A549 (cell line): Measurements from ENCODE around the gene KDM4B. TPM values are rescaled to one million over a fixed set of nuclear protein-coding genes. Genes with fewer than 3 reads are reported as not detected.

Experiments
- ATAC-seq, 2 experiments: fragments of 200-7000 bp in 1 of 2; fragments of >200 bp in 1 of 2; cut with Nextera tagmentation in 1 of 2; cut with Tn5 transposase in 1 of 2; 3 replicates each; pipeline versions ENCODE4 v1.8.0 to v1.9.1; 2018 to 2020; ENCODE audit warnings: mild to moderate bottlenecking in 1 of 2, moderate library complexity in 1 of 2
- CTCF ChIA-PET: fragments of 300-600 bp; sonication (Branson Sonifier 250); formaldehyde crosslinking; extraction: SDS; loops from one replicate; lab custom pipeline; 2021; ENCODE audit warnings: antibody characterized with exemption, inconsistent platforms; lab: Yijun Ruan, JAX
- POLR2A ChIA-PET: fragments of 350-600 bp; formaldehyde crosslinking; extraction: SDS; loops from one replicate; lab custom pipeline; 2021; ENCODE audit warnings: antibody characterized with exemption, inconsistent platforms; lab: Yijun Ruan, JAX
- DNase-seq, 2 experiments: peaks; one replicate each; pipeline versions ENCODE4 v3.0.0 to v3.0.0-alpha.2; 2011 to 2016; ENCODE audit warnings: low read depth in 1 of 2, low spot score in 1 of 2
- FAIRE-seq: peaks from 2 replicates; lab custom pipeline; 2011; peaks lifted over from hg19 to GRCh38; lab: Jason Lieb, UNC
- H3K27ac ChIP-seq, 2 experiments: fragments of >200 bp; sonication (Bioruptor Twin); formaldehyde crosslinking; 3 replicates each; pipeline ENCODE4 v1.5.1; 2016 to 2017
- H3K4me1 ChIP-seq: fragments of >200 bp; sonication (Bioruptor Twin); formaldehyde crosslinking; 3 replicates; pipeline ENCODE4 v1.6.1; 2016
- H3K4me2 ChIP-seq: fragments of >200 bp; sonication (Bioruptor Twin); formaldehyde crosslinking; 3 replicates; pipeline ENCODE4 v1.6.1; 2016
- H3K4me3 ChIP-seq: fragments of >200 bp; sonication (Bioruptor Twin); formaldehyde crosslinking; 3 replicates; pipeline ENCODE4 v1.5.1; 2016
- H3K9me3 ChIP-seq: fragments of >200 bp; sonication (Bioruptor Twin); formaldehyde crosslinking; 3 replicates; pipeline ENCODE4 v1.6.1; 2016
- BCL3 ChIP-seq: fragments of >200 bp; sonication (Bioruptor Twin); formaldehyde crosslinking; IDR thresholded peaks from 3 replicates; pipeline ENCODE4 v1.6.1; 2016
- CHD2 ChIP-seq: fragments of 150-350 bp; IDR thresholded peaks from 2 replicates; pipeline ENCODE4 v1.6.1; 2014; ENCODE audit warnings: low read length; ENCODE audit not compliant: partially characterized antibody
- EHMT2 ChIP-seq: fragments of 200-600 bp; sonication (generic); IDR thresholded peaks from 2 replicates; pipeline ENCODE4 v1.6.1; 2016; ENCODE audit warnings: antibody characterized with exemption, low read depth, mild to moderate bottlenecking, moderate library complexity
- ELK1 ChIP-seq: fragments of 150-350 bp; IDR thresholded peaks from 2 replicates; pipeline ENCODE4 v1.6.1; 2014; ENCODE audit warnings: low read depth, mild to moderate bottlenecking, low read length
- EP300 ChIP-seq, 2 experiments: fragments of >200 bp; sonication (Bioruptor Twin); formaldehyde crosslinking; IDR thresholded peaks; 2 replicates in 1 of 2; 3 replicates in 1 of 2; pipeline ENCODE4 v1.6.1; 2016 to 2017
- NPAS2 ChIP-seq: fragments of 250-450 bp; sonication (Bioruptor Pico); IDR thresholded peaks from 2 replicates; pipeline ENCODE4 v1.8.0; 2022; ENCODE audit warnings: mild to moderate bottlenecking, moderate library complexity, borderline replicate concordance
- NR3C1 ChIP-seq: fragments of >200 bp; sonication (Bioruptor Twin); formaldehyde crosslinking; IDR thresholded peaks from 3 replicates; pipeline ENCODE4 v1.6.1; 2017
- PHF8 ChIP-seq: fragments of 200-600 bp; sonication (generic); IDR thresholded peaks from 2 replicates; pipeline ENCODE4 v1.6.1; 2016; ENCODE audit warnings: low read depth, mild to moderate bottlenecking, antibody characterized with exemption, moderate library complexity, borderline replicate concordance
- RCOR1 ChIP-seq: fragments of 150-350 bp; IDR thresholded peaks from 2 replicates; pipeline ENCODE4 v1.6.1; 2014; ENCODE audit warnings: antibody characterized with exemption, low read length, low read depth
- REST ChIP-seq: fragments of 200-600 bp; sonication (generic); IDR thresholded peaks from 2 replicates; pipeline ENCODE4 v1.6.1; 2016; ENCODE audit warnings: antibody characterized with exemption, mild to moderate bottlenecking, moderate library complexity
- RFX5 ChIP-seq: fragments of 450-650 bp; IDR thresholded peaks from 2 replicates; pipeline ENCODE4 v1.7.1; 2014; ENCODE audit warnings: antibody characterized with exemption, mild to moderate bottlenecking, moderate library complexity
- USF2 ChIP-seq: fragments of 450-650 bp; IDR thresholded peaks from 2 replicates; pipeline ENCODE4 v1.6.1; 2014; ENCODE audit warnings: antibody characterized with exemption
- ZC3H11A ChIP-seq: fragments of 450-650 bp; IDR thresholded peaks from 2 replicates; pipeline ENCODE4 v1.6.1; 2014; ENCODE audit warnings: antibody characterized with exemption, mild to moderate bottlenecking
- WGBS: methylation state at CpG from one replicate; pipeline ENCODE4 v1.1.6; 2017; ENCODE audit errors: missing lambda C conversion rate; 5-methylcytosine and 5-hydroxymethylcytosine counted together
- polyA plus RNA-seq, 4 experiments: library from polyadenylated mRNA; depleted of rRNA in 3 of 4; stranded (reverse); fragments of >200 nt; fragmentation: RNase III in 1 of 4; extraction: RNeasy Plus Mini Kit Qiagen cat#74134 plus additional on column Dnase treatment in 1 of 4; gene quantifications; 2 replicates in 3 of 4; 3 replicates in 1 of 4; pipeline ENCODE4 v1.2.3, GENCODE V29; 2011 to 2017

The KDM4B gene
- polyA plus RNA-seq, 2 of the 4 experiments (the other 2 are of a cell fraction): 3.0 to 4.6 TPM

GRCh38 chr19:5150902-5151741 is 182.2 kb downstream of the KDM4B start:
- no peaks in the 10 kb centered on the region for H3K9me3 ChIP-seq
- no peak overlapping the region for H3K4me3 ChIP-seq
- no peak overlapping the region for H3K27ac ChIP-seq
- TF ChIP-seq REST (no peak), BCL3 (no peak), NPAS2 (CRISPR knock-in tag) (no peak), USF2 (no peak)
- no peak; a peak in 1 of 6 replicates for ATAC-seq
- H3K4me1 ChIP-seq: no peaks in the 10 kb centered on the region
- H3K4me2 ChIP-seq: no peak overlapping the region
- 93% methylated on average over 15 of the region's 52 CpGs for WGBS
- no peak for FAIRE-seq
- no peak for DNase-seq
- CTCF ChIA-PET: interaction anchor here (0.5 to 0.8 kb wide), 2 partner anchors 33 to 419 kb away, joined by 3 read pairs; no protein-coding TSS in a partner anchor
- POLR2A ChIA-PET: no interaction called here

GRCh38 chr19:5152013-5152763 is 183.3 kb downstream of the KDM4B start:
- 89% methylated on average over 24 of the region's 27 CpGs for WGBS
- DNase-seq: no peak
- H3K4me2 ChIP-seq: no peak overlapping the region
- no peaks in the 10 kb centered on the region for H3K4me1 ChIP-seq
- no peak overlapping the region for H3K4me3 ChIP-seq
- no peaks in the 10 kb centered on the region for H3K9me3 ChIP-seq
- no peak for FAIRE-seq
- no peak for ATAC-seq
- TF ChIP-seq PHF8 (no peak), EHMT2 (no peak), ELK1 (no peak), RFX5 (no peak), ZC3H11A (no peak), CHD2 (no peak), NPAS2 (CRISPR knock-in tag) (no peak), EP300 (IDR thresholded peaks at IDR 0.05) (no peak), NR3C1 (no peak), RCOR1 (no peak)
- no peak overlapping the region; a peak in 1 of 6 replicates for H3K27ac ChIP-seq
- CTCF ChIA-PET: no interaction called here
- POLR2A ChIA-PET: no interaction called here
